ENCODE data around the gene CCDC201.
"Not testable (repeated sequence)": the region's sequence is repeated elsewhere in the genome, so short reads cannot be mapped to it uniquely, and the experiment has no call there.

The CCDC201 gene

DNA sequence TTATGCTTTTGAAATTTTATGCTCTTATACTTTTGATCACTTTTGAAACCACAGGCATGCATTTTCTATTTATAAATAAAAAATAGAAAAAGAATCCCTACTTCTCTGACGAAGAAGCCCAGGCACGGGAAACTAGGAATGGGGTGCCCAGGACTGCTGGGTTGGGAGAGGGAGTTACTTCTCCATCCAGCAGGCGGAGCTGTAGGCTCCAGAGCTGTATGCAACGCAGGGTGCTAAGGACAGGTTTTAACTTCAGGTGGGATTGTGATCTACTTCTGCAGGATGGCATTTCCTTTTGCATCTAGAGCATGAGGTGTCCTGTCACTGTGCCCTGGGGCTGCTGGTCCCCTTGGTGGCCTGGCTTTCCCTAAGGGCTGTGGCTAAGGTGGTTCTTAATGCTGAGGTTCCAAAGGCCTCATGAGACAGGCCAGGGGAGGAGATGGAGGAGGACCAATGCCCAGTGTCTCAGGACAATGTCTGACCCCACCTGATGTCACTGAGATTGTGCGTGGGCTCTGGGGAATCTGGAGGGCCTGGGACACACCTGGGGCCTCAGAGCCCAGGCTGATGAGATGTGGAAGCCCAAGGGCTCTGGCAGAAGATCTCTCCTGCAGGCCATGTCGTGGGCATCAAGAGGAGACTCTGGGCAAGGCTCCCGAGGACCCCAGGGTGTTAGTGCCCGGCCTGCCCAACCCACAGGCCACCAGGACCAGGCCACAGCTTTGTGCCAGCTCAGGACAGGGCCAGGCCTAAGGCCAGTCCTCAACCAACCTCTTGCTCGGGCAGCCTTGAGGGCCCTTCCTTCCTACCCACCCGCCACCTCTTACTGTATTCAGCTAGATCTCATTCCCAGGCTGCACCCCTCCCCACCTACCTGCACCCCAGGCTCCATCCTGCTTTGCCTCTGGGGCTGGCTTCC is 507 bp downstream of the CCDC201 start:
- peak; percentile 21 for DNase-seq

DNA sequence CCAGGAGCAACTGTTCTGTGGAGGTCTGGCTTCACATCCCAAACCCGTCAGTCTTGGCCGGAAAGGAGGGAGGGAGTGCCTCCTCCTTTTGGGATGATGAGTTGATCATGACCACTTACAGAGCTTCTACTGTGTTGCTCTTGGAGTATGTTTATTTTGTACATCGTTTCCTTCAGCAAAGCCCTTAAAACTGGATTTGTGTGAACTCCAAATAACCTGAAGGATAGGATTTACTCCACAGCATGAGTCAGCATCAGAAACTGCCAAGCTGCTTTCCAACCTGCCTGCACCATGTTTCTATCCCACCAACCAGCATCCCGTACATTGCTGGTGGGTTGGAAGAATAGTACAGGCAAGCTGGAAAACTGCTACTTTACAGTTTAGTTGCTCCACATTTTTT is 3.5 kb downstream of the CCDC201 start:
- DNase-seq = no peak

DNA sequence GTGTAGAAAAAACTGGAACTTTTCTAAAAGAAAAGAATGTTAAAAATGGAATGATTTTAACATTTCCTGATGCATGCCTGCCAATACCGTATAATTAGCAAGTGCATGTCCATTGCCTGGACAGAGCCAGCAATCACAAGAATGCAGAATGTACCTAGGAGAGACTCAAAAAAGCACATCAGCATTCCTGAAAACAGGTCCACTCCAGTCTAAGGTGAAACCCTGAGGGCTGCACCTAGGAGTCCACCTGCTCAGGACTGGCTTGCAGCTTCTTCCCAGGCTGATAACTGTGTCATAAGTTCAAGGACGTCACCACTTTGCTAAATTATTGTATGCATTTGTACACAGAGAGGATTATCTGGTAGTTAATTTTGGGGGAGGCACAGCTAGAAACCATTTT is 5.4 kb downstream of the CCDC201 start:
- no peak for DNase-seq

DNA sequence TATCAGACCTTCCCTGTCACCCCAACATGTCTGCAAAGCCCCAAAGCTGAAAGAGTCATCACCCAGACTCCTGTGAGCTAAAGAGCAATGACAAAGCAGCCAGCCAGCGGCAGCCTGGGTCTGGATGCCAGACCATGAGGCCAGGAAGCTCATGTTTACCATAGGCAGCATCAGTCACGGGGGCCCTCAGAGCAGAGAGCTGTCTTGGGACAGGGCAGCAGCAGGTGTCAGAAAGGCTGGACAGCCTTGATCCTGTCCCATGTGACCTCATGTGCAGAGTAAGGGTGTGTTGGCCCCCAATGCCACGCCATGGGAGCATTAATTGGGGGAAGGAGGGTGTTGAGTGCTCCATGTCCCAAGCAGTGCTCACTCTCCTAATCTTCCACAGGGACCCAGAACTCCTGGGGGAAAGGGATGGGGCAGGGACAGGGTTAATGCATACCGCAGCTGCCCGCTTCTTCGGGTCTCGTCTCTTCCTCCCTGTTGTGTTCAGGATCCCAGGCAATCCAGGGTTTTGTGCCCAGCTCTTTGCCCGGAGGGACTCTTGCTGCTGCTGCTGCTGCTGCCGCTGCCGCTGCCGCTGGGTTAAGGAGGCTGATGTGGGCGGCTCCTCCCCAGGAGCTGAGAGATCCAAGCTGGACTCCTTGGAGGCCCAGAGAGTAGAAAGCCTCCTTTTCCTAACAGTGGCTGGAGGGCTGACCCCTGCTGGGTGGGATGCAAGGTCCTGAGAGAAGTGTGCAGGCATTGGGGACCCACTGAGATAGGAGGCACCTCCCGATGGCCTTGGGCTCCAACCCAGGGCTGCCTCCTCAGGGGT is 7.1 kb downstream of the CCDC201 start:
- DNase-seq = no peak

DNA sequence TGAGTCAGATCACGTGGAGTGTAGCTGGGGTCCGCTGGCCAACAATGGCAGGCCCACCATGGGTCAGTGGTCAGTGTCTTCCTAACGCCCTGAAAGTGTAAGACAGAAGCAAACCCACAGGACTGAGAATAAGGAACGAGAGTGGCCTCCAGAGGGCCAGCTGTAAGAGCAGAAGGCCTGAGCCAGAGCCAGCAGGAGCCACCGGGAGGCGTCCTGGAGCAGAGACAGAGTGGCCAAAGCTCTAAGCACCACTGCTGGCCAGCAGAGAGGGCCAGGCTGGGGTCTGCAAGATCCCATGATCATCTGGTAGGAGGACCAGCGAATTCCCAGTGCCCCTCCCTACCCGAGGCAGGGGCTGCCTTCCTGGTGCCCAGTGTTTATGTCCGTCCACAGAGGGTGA is 9.2 kb downstream of the CCDC201 start:
- no peak for DNase-seq

DNA sequence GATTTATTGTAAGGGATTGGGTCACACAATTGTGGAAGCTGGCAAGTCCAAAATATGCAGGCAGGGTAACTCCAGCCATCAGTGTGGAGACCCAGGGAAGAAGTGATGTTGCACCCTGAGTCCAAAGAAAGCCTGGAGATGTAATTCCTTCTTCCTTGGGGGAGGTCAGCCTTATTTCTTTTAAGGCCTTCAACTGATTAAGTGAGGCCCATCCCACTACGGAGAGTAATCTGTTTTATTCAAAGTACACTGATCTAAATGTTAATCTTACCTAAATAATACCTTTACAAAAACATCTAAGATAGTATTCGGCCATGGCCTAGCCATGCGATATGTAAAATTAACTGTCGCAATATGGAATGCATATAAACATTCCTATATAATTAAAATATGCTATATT is 16.0 kb downstream of the CCDC201 start:
- not testable (repeated sequence) for DNase-seq

DNA sequence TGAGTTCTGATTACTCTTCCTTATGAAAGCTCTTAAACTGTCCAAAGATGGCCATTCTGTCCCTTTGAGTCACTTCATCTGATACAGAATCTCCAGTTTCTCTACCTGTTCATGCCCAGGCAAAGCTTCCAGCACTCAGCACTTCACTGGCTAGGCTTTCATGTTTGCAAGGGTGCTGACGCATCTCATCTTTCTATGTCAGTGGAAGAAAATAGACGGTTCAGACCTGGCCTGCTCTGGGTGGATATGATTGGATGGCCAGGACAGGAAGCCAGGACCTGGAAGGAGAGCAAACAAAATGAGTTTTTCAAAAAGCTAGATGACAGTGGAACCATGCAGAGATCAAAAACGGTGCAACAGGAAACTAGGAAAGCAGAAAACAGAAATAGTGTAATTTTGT is 17.2 kb downstream of the CCDC201 start:
- DNase-seq = peak; percentile 28

DNA sequence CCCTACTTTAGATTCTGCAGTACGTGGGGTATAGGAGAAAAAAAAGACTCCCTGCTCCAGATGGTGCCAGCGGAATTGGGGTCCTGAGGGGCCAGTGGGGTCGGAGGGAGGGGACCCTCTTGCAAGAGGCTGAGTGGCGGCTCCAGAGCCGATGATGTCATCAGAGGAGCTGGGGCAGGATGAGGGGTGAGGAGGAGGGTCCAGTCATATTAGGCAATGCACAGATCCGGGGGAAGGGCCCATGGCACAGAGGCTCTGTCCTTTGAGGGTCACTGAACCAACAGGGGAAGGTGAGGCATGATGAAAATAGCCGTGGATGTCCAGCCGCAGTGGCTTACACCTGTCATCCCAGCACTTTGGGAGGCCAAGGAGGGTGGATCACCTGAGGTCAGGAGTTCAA is 19.4 kb downstream of the CCDC201 start:
- DNase-seq = not testable (repeated sequence)

DNA sequence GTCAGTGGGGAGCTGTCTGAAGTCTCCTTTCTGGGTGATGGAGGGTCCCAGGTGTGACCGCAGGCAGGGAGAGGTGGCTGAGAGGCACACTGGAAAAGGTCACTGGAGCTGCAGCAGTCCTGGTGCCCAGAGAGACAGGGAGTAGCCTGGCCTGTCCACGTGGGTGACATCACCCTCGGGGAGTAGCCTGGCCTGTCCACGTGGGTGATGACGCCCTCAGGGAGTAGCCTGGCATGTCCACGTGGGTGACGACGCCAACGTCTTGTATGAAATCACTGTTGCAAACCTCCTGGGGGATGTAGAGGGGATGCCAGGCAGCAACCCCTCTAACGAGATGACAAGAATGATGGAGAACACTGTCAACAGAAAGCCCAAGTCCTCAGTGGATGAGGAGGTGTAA is 19.9 kb downstream of the CCDC201 start:
- DNase-seq = not testable (repeated sequence)

DNA sequence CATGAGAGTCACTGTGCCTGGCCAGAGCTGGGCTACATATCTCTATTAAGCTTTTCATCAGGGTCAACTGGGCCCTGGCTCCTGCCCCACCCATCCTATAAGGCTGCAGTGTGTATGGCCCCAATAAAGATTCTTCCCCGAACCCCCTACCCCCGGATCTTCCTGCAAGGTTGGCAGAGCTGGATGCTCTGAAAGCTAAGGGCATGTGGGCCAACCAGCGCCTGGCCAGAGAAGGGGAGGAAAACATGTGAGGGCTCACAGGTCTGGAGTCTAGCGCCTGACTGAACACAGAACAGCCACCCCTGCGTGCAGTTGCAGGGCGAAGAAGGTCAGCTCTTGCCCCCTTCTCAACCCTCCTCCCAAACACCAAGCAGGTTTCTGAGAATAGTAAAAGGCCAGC is 24.1 kb downstream of the CCDC201 start:
- not testable (repeated sequence) for DNase-seq

DNA sequence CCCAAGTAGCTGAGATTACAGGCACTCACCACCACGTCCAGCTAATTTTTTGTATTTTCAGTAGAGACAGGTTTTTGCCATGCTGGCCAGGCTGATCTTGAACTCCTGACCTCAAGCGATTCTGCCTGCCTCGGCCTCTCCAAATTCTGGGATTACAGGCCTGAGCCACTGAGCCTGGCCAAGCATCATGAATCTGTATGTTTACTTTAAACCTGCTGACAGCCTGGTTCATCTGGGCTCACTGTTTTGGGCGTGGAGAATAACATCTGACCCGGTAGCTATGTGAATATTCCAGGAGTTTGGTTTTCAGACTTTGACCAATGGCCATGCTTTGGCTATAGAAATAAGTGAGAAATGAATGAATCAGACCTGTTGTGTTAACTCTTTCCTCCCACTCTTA is 26.3 kb downstream of the CCDC201 start:
- not testable (repeated sequence) for DNase-seq

DNA sequence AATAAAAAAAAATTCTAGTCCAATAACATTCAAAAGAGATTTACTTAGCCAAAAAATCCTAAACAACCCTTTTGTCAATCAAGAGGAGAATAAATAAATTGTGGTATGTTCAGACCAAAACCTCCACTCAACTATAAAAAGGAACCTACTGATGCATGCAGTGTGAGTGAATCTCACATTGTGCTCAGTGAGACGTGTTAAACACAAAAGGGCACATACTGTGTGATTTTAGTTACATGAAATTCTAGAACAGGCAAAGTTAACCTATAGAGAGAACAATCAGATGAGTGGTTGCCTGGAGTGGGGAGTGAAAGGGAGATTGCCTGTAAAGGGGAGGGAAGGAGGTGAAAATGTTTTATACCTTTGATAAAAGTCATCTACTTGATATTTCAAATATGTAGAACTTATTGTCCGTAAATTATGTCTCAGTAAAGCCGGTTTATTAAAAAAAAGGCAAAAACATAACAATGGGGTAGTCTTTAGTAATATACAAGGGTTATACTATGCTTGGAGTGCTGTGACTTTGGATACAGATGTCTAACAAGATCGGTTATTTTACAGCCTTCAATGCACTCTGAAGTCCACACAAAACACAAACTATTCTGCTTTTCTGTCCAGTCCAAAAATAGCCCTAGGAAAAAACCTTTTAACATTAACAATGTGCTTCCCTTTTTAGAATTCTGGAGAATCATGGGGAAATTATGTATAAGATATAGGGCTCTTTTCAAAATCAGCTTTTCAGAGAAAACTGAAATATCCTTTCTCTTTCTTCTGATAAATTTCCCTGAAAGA is 30.8 kb downstream of the CCDC201 start:
- not testable (repeated sequence) for DNase-seq

DNA sequence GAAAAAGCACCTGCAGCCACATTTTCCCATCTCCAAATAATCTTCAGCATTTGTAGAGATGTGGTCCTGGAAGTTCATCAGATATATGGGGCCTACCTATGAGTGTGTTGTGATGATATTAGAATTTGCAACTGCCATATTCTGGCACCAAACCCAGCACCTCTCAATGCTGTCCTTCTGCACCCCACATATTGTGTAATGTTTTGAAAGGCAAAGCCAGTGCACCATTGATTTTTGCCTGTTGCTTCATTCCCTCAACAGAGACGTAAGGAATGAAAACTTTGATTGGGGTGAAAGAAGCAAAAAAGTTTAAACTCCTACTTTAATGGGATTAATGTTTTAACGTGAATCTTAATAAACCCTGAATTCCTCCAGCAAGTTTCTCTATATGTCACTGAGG is 34.0 kb downstream of the CCDC201 start:
- DNase-seq = not testable (repeated sequence)

DNA sequence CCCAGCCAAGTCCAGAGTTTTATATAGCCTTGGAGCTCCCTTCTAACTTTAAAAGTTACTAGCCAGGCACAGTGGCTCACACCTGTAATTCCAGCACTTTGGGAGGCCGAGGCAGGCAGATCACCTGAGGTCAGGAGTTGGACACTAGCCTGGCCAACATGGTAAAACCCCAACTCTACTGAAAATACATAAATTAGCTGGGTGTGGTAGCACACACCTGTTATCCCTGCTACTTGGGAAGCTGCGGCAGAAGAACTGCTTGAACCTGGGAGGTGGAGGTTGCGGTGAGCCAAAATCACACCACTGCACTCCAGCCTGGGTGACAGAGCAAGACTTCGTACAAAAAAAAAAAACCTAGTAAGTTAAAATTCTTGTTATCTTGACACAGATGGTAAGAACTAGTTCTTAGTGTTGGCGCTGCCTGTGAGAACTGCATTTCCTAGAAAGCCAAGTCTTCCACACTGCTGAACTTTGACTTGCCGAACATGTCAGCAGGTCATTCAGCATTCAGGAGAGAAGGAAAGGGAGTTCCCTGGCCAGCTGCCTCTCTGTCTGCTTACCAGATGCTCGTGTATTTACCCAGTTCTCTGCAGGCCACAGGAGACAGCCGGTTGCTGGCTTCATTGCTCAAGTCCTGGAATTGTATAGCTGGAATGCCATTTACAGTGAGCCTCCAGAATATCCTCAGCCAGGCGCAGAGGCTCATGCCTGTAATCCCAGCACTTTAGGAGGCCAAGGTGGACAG is 40.3 kb downstream of the CCDC201 start:
- DNase-seq = peak; percentile 60

DNA sequence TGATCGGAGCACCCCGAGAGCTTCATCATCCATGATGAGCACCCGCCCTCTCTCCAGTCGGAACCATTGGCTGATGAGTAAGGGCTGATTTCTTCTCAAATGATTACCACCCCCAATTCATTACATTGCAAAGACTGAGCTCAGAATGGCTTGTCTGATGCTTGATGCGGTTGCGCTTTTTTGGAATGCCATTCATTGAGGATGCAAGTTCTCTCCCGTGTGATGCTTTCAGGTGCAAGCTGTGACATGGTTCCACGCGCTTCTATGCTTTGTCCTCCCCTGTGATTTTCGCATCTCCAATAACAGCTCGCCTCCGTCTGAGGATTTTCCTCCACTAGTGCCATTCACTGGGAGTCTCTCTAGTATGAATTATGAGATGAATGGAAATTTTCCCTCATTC is 43.0 kb downstream of the CCDC201 start:
- not testable (repeated sequence) for DNase-seq

DNA sequence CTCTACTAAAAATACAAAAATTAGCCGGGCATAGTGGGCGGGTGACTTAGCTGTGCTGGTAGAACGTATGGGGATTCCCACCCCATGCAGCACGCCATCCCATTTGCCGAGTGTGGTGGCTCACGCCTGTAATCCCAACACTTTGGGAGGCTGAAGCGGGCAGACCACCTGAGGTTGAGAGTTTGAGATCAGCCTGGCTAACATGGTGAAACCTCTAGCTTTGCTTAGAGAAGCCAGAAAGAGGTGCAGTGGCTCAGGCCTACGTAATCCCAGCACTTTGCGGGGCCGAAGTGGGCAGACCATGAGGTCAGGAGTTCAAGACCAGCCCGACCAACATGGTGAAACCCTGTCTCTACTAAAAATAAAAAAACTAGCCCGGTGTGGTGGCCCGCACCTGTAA is 45.2 kb downstream of the CCDC201 start:
- not testable (repeated sequence) for DNase-seq

DNA sequence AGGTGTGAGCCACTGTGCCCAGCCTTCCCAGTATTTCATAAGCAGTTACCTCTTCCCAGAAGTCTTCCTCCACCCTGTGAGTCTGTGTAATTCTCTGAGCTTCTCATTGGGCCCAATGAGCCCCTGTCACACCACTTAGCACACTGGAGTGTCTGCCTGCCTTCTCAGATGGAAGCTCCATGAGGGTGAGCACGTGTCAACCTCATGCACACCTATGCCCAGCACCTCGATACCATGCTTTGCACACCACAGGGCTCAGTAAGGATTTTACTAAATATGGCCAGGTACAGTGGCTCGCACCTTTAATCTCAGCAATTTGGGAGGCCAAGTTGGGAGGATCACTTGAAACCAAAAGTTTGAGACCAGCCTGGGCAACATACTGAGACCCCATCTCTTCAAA is 46.3 kb downstream of the CCDC201 start:
- DNase-seq = not testable (repeated sequence)

DNA sequence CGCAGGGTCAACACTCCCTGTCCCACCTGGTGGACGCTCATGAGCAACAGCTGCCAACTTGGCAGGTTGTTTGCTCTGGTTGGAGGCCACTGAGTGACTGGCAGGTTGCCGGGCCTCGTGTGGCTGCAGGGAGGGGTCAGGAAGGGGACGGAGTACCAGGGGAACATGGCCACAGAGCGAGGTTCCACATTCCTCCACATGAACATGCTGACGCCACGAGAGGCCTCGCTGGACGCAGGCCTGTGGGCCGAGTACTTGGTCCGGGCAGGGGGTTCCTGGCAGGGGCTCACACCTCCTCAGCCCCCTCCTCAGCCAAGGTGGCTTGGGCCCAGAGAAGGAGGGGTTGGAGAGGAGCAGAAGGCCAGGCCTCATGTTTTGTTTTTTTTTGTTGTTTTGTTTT is 54.1 kb downstream of the CCDC201 start:
- not testable (repeated sequence) for DNase-seq

DNA sequence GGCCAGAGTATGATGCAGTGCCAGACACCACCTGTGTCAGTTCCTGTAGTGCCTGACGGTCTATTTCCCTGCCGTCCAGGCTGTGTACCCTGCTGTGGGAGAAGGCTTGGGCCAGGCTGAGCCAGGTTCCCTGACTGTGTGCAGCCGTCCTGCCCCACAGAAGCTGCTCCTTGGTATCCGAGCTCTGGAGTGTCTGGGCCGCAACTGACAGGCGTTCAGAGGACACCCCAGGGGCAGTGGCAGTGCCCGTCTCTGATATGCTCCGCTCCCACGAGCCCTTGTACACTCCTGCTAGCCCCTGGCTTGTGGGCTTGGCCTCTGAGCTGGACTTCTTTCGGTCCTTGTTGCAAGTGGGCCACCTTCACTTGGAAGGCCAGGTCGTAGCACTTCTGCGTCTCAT is 55.0 kb downstream of the CCDC201 start:
- DNase-seq = not testable (repeated sequence)

DNA sequence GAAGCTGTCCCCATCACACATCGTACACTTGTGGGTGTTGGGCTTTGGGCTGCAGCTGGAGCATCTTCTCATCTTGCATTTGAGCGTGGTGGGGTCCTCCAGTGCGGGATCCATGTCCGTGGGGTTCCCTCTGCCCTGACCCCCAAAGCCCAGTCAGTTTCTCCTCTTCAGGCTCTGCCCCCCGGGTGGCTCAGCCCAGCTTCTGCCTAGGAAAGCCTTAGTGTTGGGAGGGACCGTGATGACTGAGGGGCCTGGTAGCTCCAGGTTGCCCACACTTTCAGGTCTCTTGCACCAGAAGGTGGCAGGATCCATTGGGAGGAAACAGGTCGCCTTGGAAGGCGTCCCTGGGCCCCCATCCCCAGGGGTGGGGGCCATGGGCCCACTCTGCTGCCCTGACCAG is 55.9 kb downstream of the CCDC201 start:
- DNase-seq = not testable (repeated sequence)

DNA sequence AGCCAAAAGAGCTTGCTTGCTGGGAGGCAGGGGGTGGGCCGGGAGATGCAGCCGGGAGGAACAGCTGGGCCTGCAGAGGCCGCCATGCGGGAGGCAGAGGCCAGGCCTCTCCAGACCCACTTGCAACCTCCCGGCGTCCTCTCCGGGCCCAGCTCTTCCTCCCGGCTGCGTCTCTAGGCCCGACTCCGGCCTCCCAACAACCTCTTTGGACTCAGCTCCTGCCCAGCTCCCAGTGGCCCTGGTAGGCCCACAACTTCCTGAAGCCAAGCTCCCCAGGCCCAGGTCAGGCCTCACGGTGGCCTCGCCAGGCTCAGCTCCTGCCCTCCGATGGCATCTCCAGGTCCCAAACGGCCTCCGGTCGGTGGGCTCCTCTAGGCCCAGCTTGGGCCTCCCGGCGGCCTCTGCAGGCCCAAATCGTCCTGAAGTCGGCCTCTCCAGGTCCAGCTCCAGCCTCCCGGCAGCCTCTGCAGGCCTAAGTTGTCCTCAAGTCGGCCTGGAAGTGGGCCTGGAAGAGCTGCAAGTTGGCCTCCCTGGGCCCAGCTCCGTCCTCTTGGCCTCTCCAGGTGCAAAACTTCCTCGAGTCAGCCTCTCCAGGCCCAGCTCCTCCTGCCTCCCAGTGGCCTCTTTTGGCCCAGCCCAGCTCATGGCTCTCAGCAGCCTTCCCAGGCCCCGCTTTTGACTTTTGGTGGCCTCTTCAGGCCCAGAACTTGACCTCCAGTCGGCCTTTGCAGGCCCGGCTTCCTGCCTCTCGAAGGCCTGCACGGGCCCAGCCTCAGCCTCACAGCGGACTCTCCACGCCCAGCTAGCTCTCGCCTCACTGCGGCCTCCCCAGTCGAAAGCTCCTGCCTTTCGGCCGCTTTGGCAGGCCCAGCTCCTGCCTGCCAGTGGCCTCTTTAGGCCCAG is 58.4 kb downstream of the CCDC201 start:
- DNase-seq = not testable (repeated sequence)
